Endodermal cell (in vitro differentiated cells): ENCODE data around the gene GNMT. TPM values are rescaled to one million over a fixed set of nuclear protein-coding genes. Genes with fewer than 3 reads are reported as not detected.
"Not testable (repeated sequence)": the region's sequence is repeated elsewhere in the genome, so short reads cannot be mapped to it uniquely, and the experiment has no call there.

Experiments used
- DNase-seq: peaks from one replicate; pipeline ENCODE4 v3.0.0-alpha.2; 2017
- H3K27ac ChIP-seq: 2 replicates; pipeline ENCODE4 v1.5.1; 2013; ENCODE audit warnings: mild to moderate bottlenecking, low read depth, low read length, moderate library complexity
- H3K27me3 ChIP-seq: 2 replicates; pipeline ENCODE4 v1.6.1; 2013; ENCODE audit warnings: mild to moderate bottlenecking, low read length, moderate library complexity; ENCODE audit not compliant: insufficient read depth, control insufficient read depth, poor library complexity, severe bottlenecking
- H3K36me3 ChIP-seq: 2 replicates; pipeline ENCODE4 v1.7.0; 2013; ENCODE audit warnings: mild to moderate bottlenecking, low read length, moderate library complexity; ENCODE audit not compliant: control insufficient read depth, insufficient read depth
- H3K4me1 ChIP-seq: one replicate; pipeline ENCODE4 v1.7.0; 2013; ENCODE audit warnings: low read length; ENCODE audit not compliant: control insufficient read depth, insufficient read depth
- H3K4me3 ChIP-seq: 2 replicates; pipeline ENCODE4 v1.5.1; 2013; ENCODE audit warnings: mild to moderate bottlenecking, low read length, moderate library complexity
- H3K9ac ChIP-seq: 2 replicates; pipeline ENCODE4 v1.6.1; 2013; ENCODE audit warnings: mild to moderate bottlenecking, low read length, moderate library complexity; ENCODE audit not compliant: poor library complexity, severe bottlenecking; ENCODE audit errors: extremely low read depth
- H3K9me3 ChIP-seq: 2 replicates; pipeline ENCODE4 v1.6.1; 2013; ENCODE audit warnings: mild to moderate bottlenecking, low read length, moderate library complexity; ENCODE audit not compliant: control insufficient read depth
- H3K27ac Mint-ChIP-seq: 2 replicates; pipeline ENCODE4 v1.8.0; 2020; ENCODE audit warnings: mixed read lengths
- H3K27me3 Mint-ChIP-seq: 2 replicates; pipeline ENCODE4 v1.8.0; 2021; ENCODE audit warnings: mild to moderate bottlenecking, mixed read lengths; ENCODE audit not compliant: insufficient read depth
- H3K36me3 Mint-ChIP-seq: 2 replicates; pipeline ENCODE4 v1.8.0; 2020; ENCODE audit warnings: low read depth, mixed read lengths
- H3K4me1 Mint-ChIP-seq: 2 replicates; pipeline ENCODE4 v1.8.0; 2020; ENCODE audit warnings: mixed read lengths
- H3K4me3 Mint-ChIP-seq: 2 replicates; pipeline ENCODE4 v1.8.0; 2020; ENCODE audit warnings: mild to moderate bottlenecking, moderate library complexity, mixed read lengths
- H3K9me3 Mint-ChIP-seq: 2 replicates; pipeline ENCODE4 v1.8.0; 2020; ENCODE audit warnings: mild to moderate bottlenecking, mixed read lengths
- CTCF ChIP-seq: fragments of 200-600 bp; sonication (generic); conservative IDR thresholded peaks from 2 replicates; pipeline ENCODE4 v1.5.0; 2021; ENCODE audit warnings: antibody characterized with exemption, mild to moderate bottlenecking
- WGBS, 2 experiments: methylation state at CpG; one replicate each; pipeline versions ENCODE4 v1.1.5 to v1.1.7; 2013; ENCODE audit warnings: missing lambda C conversion rate in 2 of 2, mixed read lengths in 1 of 2; ENCODE audit not compliant: insufficient coverage in 1 of 2, insufficient read length in 1 of 2; 5-methylcytosine and 5-hydroxymethylcytosine counted together
- total RNA-seq, 2 donors: library from RNA; stranded (reverse); fragmentation: NEBNext Ultra II Directional in 1 of 2; extraction: Animal tissue kit (Norgen Biotek cat#: 25700) in 1 of 2; gene quantifications; 2 replicates in 1 of 2; 3 replicates in 1 of 2; pipeline ENCODE4 v1.2.1, GENCODE V29; 2021

Gene GNMT
- total RNA-seq, 2 donors from 2014 or later = 0.75 to 0.84 TPM

- no peak overlapping the region for H3K9ac ChIP-seq
- Mint-ChIP-seq H3K9me3 (no peaks in the 10 kb centered on the region), H3K4me3 (no peak overlapping the region), H3K27me3 (no peaks in the 10 kb centered on the region), H3K36me3 (no peaks in the 10 kb centered on the region), H3K27ac (no peak overlapping the region), H3K4me1 (no peaks in the 10 kb centered on the region)
- H3K27me3 ChIP-seq = no peaks in the 10 kb centered on the region
- no peaks in the 10 kb centered on the region for H3K36me3 ChIP-seq
- 90 to 92% methylated on average over 2 to 4 of the region's 4 CpGs for WGBS, 2 experiments
- no peak overlapping the region for H3K27ac ChIP-seq
- H3K4me1 ChIP-seq = no peaks in the 10 kb centered on the region
- DNase-seq = no peak
- no peak for TF ChIP-seq CTCF
- no peak overlapping the region for H3K4me3 ChIP-seq
- H3K9me3 ChIP-seq = no peaks in the 10 kb centered on the region
These were observed 8.2 kb upstream of the GNMT start for GRCh38 chr6:42952389-42952788.

GRCh38 chr6:42954405-42954804 lies 6.1 kb upstream of the GNMT start:
- H3K4me3 ChIP-seq, DNase-seq, H3K9ac ChIP-seq, H3K9me3 Mint-ChIP-seq, H3K36me3 Mint-ChIP-seq, H3K9me3 ChIP-seq, H3K27ac ChIP-seq, H3K27me3 ChIP-seq, H3K4me3 Mint-ChIP-seq, H3K4me1 ChIP-seq, H3K4me1 Mint-ChIP-seq, H3K36me3 ChIP-seq, H3K27ac Mint-ChIP-seq: not testable (repeated sequence)
- 92 to 98% methylated on average over 4 of the region's 4 CpGs for WGBS, 2 experiments
- peaks cover 11% of the 10 kb centered on the region for H3K27me3 Mint-ChIP-seq

GRCh38 chr6:42958125-42958524 lies 2.4 kb upstream of the GNMT start:
- H3K9ac ChIP-seq = no peak overlapping the region
- 80 to 98% methylated on average over 1 to 8 of the region's 8 CpGs for WGBS, 2 experiments
- H3K4me3 ChIP-seq = no peak overlapping the region
- peaks cover 6% of the 10 kb centered on the region for H3K4me1 Mint-ChIP-seq
- H3K27me3 ChIP-seq = peaks cover 28% of the 10 kb centered on the region
- DNase-seq = no peak
- no peak for TF ChIP-seq CTCF
- H3K27ac Mint-ChIP-seq = no peak overlapping the region
- H3K27me3 Mint-ChIP-seq = peaks cover 33% of the 10 kb centered on the region
- no peaks in the 10 kb centered on the region for H3K36me3 ChIP-seq
- no peaks in the 10 kb centered on the region for H3K9me3 ChIP-seq
- no peaks in the 10 kb centered on the region for H3K9me3 Mint-ChIP-seq
- H3K27ac ChIP-seq = no peak overlapping the region
- peaks cover 11% of the 10 kb centered on the region for H3K36me3 Mint-ChIP-seq
- H3K4me3 Mint-ChIP-seq = no peak overlapping the region
- H3K4me1 ChIP-seq = no peaks in the 10 kb centered on the region

GRCh38 chr6:42959917-42960242 lies 674 bp upstream of the GNMT start:
- no peak overlapping the region for H3K27ac ChIP-seq
- TF ChIP-seq CTCF = no peak
- Mint-ChIP-seq H3K27me3 (peaks cover 33% of the 10 kb centered on the region), H3K9me3 (no peaks in the 10 kb centered on the region), H3K4me1 (peaks cover 6% of the 10 kb centered on the region), H3K27ac (no peak overlapping the region), H3K4me3 (peak overlapping the region; percentile 66), H3K36me3 (peaks cover 16% of the 10 kb centered on the region)
- H3K36me3 ChIP-seq = no peaks in the 10 kb centered on the region
- WGBS, 2 experiments = 39 to 46% methylated on average over 12 to 13 of the region's 13 CpGs
- H3K4me1 ChIP-seq = no peaks in the 10 kb centered on the region
- no peaks in the 10 kb centered on the region for H3K9me3 ChIP-seq
- peak overlapping the region; percentile 83 for H3K4me3 ChIP-seq
- H3K27me3 ChIP-seq = peaks cover 28% of the 10 kb centered on the region
- H3K9ac ChIP-seq = no peak overlapping the region
- no peak for DNase-seq
